ENCODE results near the gene DIRAS1.

The DIRAS1 gene

GRCh38 chr19:2727640-2727944 is 6.4 kb upstream of the DIRAS1 start:
- no peaks in the 10 kb centered on the region for H3K36me3 ChIP-seq (replicated peaks)
- no peak for TF ChIP-seq CTCF (IDR thresholded peaks at IDR 0.05; ENCODE audit: low read depth, low read length, missing control alignments)
- H3K4me3 ChIP-seq (ENCODE audit: low read depth, low read length): no peak overlapping the region
- in situ Hi-C loops (cut with HindIII; ENCODE audit: low pct_ligation_motif_present, low sequenced_read_pairs): no loop called here
- no peak overlapping the region for H3K27ac ChIP-seq
- no peak for DNase-seq
- peaks cover 13% of the 10 kb centered on the region for H3K27me3 ChIP-seq (replicated peaks)

- H3K27me3 ChIP-seq (replicated peaks): peaks cover 13% of the 10 kb centered on the region
- H3K4me3 ChIP-seq (ENCODE audit: low read depth, low read length): no peak overlapping the region
- DNase-seq: no peak
- no peak overlapping the region for H3K27ac ChIP-seq
- TF ChIP-seq CTCF (IDR thresholded peaks at IDR 0.05; ENCODE audit: low read depth, low read length, missing control alignments): no peak
- in situ Hi-C loops (cut with HindIII; ENCODE audit: low pct_ligation_motif_present, low sequenced_read_pairs): no loop called here
- H3K36me3 ChIP-seq (replicated peaks): no peaks in the 10 kb centered on the region
Observed at GRCh38 chr19:2726904-2727639, 5.9 kb upstream of the DIRAS1 start.

- H3K27me3 ChIP-seq (replicated peaks): peaks cover 19% of the 10 kb centered on the region
- H3K27ac ChIP-seq: no peak overlapping the region
- no peak for DNase-seq
- H3K36me3 ChIP-seq (replicated peaks): no peaks in the 10 kb centered on the region
- in situ Hi-C loops (cut with HindIII; ENCODE audit: low pct_ligation_motif_present, low sequenced_read_pairs): no loop called here
- no peak overlapping the region for H3K4me3 ChIP-seq (ENCODE audit: low read depth, low read length)
- TF ChIP-seq CTCF (IDR thresholded peaks at IDR 0.05; ENCODE audit: low read depth, low read length, missing control alignments): no peak
Observed at GRCh38 chr19:2726160-2726855, 5.1 kb upstream of the DIRAS1 start.

GRCh38 chr19:2724148-2724557 is 3.0 kb upstream of the DIRAS1 start:
- Histone ChIP-seq H3K36me3 (replicated peaks) (no peaks in the 10 kb centered on the region), H3K4me3 (ENCODE audit: low read depth, low read length) (no peak overlapping the region), H3K27me3 (replicated peaks) (peaks cover 23% of the 10 kb centered on the region), H3K27ac (no peak overlapping the region)
- DNase-seq: no peak
- in situ Hi-C loops (cut with HindIII; ENCODE audit: low pct_ligation_motif_present, low sequenced_read_pairs): no loop called here
- TF ChIP-seq CTCF (IDR thresholded peaks at IDR 0.05; ENCODE audit: low read depth, low read length, missing control alignments): peak; percentile 43

GRCh38 chr19:2723747-2724146 is 2.6 kb upstream of the DIRAS1 start:
- in situ Hi-C loops (cut with HindIII; ENCODE audit: low pct_ligation_motif_present, low sequenced_read_pairs): no loop called here
- Histone ChIP-seq H3K27me3 (replicated peaks) (peaks cover 23% of the 10 kb centered on the region), H3K36me3 (replicated peaks) (no peaks in the 10 kb centered on the region), H3K27ac (no peak overlapping the region), H3K4me3 (ENCODE audit: low read depth, low read length) (no peak overlapping the region)
- no peak for DNase-seq
- TF ChIP-seq CTCF (IDR thresholded peaks at IDR 0.05; ENCODE audit: low read depth, low read length, missing control alignments): no peak

All from brain microvascular endothelial cell (primary cell).